COR-L47 (cell line): Measurements from ENCODE around the gene ISYNA1.
A peak's percentile ranks its signal among the peaks of the same experiment; 100 is the strongest.

Experiments used
- DNase-seq: peaks from one replicate; lab custom pipeline; 2025; lab: John Stamatoyannopoulos, UW

The ISYNA1 gene

GRCh38 chr19:18437491-18438330 lies at the start of gene ISYNA1:
Gene ISYNA1 (minus strand): TSS chr19:18438133. CDS start chr19:18437979, 154 bp downstream.
- peak; percentile 18 for DNase-seq

- no peak for DNase-seq
Measured at GRCh38 chr19:18486746-18487145, 48.8 kb upstream of the ISYNA1 start.

- DNase-seq = no peak
Measured at GRCh38 chr19:18484992-18485391, 47.1 kb upstream of the ISYNA1 start.

DNA sequence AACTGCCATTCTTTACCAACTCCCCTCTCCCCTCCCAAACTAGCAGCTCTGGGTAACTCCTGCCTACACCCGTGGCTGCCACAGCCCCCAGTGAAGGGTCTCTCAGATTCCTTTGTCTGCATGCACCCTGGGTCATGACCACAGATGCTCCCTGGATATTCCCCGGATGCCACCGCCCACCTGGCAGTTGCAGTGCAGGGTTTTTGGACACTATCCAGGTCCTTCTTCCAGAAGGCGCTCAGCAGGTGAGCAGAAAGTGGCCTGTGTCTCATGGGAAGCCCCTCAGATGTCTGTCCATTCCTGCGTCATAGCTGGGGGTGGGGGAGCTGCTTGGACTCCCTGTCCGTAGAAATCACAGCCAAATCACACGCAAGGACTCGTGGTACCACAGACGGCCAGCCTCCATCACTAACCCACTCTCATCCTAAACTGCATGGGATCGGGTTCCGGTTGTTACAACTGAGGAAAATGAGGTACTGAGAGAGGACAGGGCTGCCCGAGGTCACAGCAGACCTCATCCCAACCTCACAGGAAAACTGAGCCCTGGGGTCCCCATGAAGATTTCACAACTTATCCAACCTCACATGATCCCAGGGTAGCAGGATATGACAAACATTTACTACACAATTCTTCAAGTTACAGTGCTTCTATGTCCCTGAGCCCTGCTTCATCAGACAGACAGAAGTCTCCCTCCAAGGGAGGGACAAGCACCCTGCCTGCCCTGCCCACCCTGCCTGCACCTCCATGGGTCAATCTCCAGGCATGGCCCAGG lies 45.4 kb upstream of the ISYNA1 start:
- DNase-seq = peak; percentile 61

DNA sequence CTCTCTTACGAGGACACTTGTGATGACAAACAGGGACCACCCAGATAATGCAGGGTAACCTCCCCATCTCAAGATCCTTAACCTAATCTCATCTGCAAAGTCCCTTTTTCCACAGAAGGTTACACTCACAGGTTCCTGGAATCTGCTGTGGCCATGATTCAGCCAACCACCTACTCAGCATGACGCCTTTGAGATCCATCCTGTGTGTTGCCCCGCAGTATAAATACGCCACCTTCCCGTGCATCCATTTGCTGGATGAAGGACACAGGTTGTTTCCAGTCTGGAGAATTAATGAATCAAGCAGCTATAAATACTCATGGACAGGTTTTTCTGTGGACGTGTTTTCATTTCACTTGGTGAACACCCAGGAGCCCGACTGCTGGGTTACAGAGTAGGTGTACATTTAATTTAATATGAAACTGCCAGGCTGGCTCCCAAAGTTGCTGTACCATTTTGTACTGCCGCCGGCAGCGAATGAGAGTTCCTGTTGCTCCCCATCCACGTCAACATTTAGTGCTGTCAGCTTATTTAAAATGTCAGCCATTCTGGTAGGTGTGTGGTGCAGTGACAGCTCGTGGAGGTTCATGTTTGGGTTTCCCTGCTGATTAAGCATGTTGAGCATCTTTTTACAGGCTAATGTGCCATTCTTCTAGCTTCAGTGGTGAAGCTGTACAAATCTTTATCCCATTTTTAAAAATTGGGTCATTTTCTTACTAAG lies 43.7 kb upstream of the ISYNA1 start:
- DNase-seq = no peak

DNA sequence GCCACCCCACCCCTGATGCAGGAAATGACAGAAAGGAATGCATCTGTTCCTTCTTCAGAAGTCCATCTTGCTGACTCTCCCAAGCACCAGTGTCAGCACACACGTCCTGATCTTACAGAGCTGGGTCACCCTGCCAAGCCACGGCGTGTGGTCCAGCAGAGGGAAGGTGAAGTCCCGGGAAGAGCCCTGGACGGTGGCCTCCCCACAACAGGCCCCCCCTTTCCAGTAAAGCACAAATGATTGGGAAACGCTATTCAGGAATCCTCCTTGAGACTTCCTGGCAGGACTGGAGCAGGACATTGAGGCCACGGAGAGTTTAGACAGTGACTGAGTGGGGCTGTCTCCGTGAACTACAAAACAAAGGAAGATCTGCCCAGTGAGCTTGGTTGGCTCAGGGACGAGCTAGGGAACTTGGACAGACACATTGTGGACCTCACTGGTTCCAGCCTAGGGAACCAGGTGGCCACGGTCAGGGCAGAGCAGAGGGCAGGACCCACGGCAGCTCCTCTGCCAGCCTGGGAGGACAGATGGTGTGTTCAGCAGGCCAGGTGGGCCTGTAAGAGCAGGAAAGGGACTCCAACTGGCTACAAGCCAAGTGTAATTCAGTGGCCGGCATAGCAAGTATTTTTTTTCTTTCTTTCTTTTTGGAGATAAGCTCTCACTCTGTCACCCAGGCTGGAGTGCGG lies 42.2 kb upstream of the ISYNA1 start:
- DNase-seq = peak; percentile 27

DNA sequence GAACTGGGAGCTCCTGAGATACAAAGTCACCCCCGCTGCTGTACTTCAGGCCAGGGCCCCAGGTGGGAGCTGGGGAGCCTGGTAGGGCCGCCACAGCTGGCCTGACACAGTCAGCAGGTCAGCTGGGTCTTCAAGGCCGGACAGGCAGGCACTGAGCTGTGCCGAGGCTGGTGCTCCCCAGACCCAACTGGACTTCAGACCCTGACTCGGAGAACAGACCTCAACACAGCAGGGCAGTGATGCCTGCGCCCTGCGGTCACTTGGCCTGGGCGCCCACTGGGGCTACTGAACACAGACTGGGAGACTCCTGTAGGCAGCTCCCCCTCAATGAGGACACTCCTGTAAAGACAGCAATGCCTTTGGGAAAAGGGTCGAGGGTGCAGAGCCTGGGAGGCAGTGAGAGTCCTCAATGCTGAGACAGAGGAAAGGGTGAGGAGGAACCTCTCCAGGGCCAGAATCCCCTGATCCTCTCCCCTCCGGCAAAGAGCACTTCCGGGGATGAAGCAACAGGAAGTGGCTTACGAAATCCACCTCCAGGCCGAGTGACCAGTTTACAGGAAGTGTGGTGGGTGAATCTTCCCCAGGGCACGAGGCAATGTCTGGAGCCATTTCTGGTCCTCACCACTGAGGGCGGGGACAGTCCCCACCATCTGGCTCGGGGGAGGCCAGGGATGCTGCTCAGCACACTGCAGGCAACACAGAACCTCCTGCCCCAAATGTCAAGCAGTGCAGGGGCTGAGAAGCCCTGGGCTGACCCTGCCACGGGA lies 40.8 kb upstream of the ISYNA1 start:
- no peak for DNase-seq

GRCh38 chr19:18477974-18478373 lies 40.0 kb upstream of the ISYNA1 start:
- no peak for DNase-seq

DNA sequence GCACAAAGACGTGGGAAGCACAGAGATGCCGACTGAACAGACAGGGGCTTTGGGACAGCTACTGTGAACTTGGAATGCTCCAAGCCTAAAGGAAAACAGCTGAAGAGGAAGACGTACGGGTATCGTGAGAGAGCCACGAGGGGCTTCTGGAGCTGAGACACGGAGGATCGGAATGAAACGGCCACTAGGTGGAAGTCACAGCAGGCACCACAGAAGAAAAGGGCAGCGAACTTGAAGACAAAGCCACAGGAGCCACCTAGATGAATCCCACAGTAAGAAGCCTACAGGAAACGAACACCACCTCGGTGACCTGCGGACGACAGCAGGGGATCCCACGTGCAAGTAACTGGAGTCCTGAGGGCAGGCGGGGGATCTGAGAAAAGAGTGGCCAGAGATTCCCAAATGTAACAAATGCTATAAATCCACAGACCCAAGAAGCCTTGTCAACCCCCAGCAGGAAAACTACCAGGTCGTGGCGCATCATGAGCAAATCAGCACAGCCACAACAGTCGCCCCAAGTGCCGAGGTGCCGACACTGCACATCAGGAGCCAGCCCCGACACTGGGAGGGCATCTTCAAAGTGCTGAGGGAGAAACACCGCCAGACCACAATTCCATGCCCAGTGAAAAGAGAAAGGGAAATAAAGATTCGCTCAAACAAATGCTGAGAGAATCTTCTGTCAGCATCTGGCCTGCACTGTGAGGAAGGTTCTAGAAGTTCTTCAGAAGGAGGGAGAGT lies 39.3 kb upstream of the ISYNA1 start:
- no peak for DNase-seq

DNA sequence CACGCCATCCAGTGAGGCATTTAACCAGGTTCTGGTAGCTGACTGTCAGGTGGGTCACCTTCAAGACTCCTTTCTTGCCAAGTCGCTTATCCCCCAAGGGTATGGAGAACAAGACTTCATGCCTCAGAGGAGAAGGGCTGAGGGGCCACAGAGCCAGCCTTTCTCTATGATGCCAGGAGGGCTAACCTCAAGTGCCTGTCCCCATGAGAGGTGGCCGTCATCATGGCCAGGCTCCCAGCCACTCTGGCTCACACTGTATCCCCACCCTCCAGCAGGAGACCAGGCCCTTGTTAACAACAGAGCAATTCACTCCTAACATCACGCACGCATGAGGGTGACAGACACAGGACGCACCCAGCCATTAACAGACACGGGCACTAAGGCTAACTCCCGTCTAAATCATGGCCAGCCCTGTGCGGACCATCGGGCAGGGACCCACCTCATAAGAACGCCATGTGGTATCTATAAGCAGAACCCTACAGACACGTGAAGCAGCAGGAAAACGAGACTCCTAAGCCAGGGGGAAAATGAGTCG lies 38.6 kb upstream of the ISYNA1 start:
- DNase-seq = no peak

DNA sequence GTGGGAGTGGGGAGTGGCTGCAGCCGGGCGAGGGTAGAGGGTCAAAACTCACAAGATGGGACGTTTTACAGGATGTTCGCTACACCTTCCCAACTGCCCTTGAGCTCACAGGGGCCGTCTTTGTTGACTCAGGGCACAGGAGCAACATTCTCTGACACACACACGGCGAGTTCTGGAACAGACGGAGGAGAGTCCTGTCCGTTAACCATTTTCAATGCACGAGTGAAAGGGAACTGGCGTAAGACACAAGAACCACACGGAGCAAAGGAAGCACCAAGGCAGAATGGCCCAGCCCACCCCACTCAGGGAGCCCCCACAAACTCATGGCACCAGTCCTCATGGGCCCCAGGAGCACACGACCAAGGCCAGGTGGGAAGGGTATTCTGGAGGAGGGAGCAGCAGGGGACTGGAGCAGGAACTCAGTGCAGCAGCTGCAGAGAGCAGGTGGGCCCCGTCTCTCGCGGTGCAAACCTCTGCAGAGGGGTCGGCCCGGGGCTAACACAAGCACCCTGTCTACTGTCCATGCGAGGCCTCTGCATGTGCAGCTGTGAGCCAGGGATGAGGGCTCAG lies 37.9 kb upstream of the ISYNA1 start:
- no peak for DNase-seq

DNA sequence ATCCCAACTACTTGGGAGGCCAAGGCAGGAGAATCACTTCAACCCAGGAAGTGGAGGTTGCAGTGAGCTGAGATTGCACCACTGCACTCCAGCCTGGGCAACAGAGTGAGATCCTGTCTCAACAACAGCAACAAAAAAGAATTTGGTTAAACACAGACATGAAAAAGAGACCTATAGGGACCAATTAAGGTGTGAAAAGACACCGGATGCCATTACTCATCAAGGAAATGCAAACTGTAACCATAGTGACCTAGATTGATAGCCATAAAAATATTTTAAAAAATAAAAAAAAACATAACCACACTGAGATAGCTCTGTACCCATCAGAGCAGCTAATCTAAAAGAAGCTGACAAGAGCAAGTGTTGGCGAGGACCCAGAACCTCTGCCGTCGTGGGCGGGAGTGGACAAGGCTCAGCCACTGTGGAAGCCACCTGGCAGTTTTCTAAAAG lies 37.1 kb upstream of the ISYNA1 start:
- no peak for DNase-seq

DNA sequence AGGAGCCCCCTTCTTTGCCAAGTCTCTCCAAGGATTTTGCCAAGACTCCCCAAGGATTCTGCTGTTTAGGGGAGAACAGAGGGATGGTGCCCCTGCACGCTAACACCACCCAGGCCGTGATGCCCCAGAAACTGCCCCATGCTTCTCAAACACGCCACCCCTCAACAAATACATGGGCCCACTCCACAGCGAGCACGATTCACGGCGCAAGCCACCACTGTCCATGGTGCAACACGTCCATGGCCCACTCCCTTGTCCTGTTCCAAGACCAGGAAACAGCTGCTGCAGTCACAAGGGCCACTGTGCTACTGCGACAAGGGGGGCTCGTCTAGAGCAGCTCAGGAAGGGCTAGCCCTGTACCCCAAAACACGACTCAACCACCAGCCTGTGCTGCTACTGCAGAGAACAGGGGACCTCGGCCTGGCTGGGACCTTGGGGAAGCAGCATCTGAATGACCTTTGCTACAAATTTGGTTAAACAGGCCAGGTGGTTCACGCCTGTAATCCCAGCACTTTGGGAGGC lies 36.5 kb upstream of the ISYNA1 start:
- DNase-seq = no peak

DNA sequence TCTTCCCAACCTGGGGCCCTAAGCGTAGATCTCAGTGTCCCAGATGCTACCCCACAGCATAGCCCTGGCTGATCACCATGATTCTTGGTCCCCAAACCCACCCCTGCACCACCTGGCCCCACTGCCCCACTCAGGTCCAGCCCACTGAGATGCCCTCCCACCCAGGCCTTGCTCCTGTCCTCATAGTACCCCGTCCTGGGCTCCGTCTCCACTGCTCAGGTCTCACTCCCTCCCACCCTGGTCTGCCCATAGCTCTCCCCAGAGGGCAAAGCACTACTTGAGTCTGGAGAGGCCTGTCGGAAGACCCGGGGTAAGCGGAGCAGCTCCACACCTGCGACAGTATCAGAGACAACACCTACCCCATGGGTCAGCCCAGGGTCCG lies 35.8 kb upstream of the ISYNA1 start:
- no peak for DNase-seq

- DNase-seq = no peak
Measured at GRCh38 chr19:18473003-18473705, 35.2 kb upstream of the ISYNA1 start.

DNA sequence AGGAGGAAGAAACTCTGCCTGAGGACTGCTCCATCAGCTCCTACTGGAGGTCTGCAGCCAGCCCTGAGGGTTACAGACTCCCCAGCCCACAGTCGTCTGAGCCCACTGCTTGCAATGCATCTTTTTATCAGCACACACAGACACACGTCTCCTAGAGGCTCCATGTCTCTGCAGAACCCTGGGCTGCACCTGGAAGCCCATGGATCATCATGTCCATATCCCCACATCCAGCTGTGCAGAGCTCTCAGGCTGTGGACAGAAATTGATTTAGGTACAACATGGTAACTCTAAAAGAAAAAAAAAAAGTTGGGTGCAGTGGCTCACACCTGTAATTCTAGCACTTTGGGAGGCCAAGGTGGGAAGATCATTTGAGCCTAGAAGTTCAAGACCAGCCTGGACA lies 32.9 kb upstream of the ISYNA1 start:
- DNase-seq = no peak

- no peak for DNase-seq
Measured at GRCh38 chr19:18469069-18469846, 31.3 kb upstream of the ISYNA1 start.

- no peak for DNase-seq
Measured at GRCh38 chr19:18468517-18468916, 30.6 kb upstream of the ISYNA1 start.
